SW 1271 (cell line): ENCODE measurements around the gene CYP4F3.
A peak's percentile ranks its signal among the peaks of the same experiment; 100 is the strongest.
"Not testable (repeated sequence)": the region's sequence is repeated elsewhere in the genome, so short reads cannot be mapped to it uniquely, and the experiment has no call there.

Experiments used
- DNase-seq, 2 experiments: peaks; one replicate each; lab custom pipeline; 2025; lab: John Stamatoyannopoulos, UW

Gene CYP4F3

GRCh38 chr19:15640294-15640903 lies at the start of gene CYP4F3:
CYP4F3 (plus strand) TSS chr19:15640897; CDS start chr19:15641416, 519 bp downstream.
- no peak for DNase-seq

- DNase-seq = no peak
These were observed 48.9 kb upstream of the CYP4F3 start for GRCh38 chr19:15591796-15592195.

GRCh38 chr19:15592506-15592905 lies 48.2 kb upstream of the CYP4F3 start:
- not testable (repeated sequence) for DNase-seq

GRCh38 chr19:15593766-15594165 lies 46.9 kb upstream of the CYP4F3 start:
- DNase-seq = not testable (repeated sequence)

- no peak for DNase-seq
These were observed 45.6 kb upstream of the CYP4F3 start for GRCh38 chr19:15595069-15595468.

GRCh38 chr19:15607978-15608925 lies 32.4 kb upstream of the CYP4F3 start:
- DNase-seq = not testable (repeated sequence)

GRCh38 chr19:15609261-15609660 lies 31.4 kb upstream of the CYP4F3 start:
- no peak for DNase-seq

- no peak for DNase-seq
These were observed 28.4 kb upstream of the CYP4F3 start for GRCh38 chr19:15612342-15612741.

GRCh38 chr19:15613338-15613737 lies 27.4 kb upstream of the CYP4F3 start:
- no peak for DNase-seq

- DNase-seq = no peak
These were observed 26.0 kb upstream of the CYP4F3 start, which contains the start of gene CYP4F8 for GRCh38 chr19:15614507-15615379. CYP4F8 (plus strand) TSS chr19:15615218; CDS start chr19:15615617, 399 bp downstream.

GRCh38 chr19:15615526-15615925 lies 25.2 kb upstream of the CYP4F3 start:
- DNase-seq = no peak

GRCh38 chr19:15616183-15616582 lies 24.5 kb upstream of the CYP4F3 start:
- DNase-seq = no peak

GRCh38 chr19:15616627-15617270 lies 23.9 kb upstream of the CYP4F3 start:
- no peak for DNase-seq

- DNase-seq = no peak
These were observed 22.4 kb upstream of the CYP4F3 start for GRCh38 chr19:15618321-15618720.

- DNase-seq = no peak
These were observed 18.9 kb upstream of the CYP4F3 start for GRCh38 chr19:15621801-15622200.

- no peak for DNase-seq
These were observed 17.7 kb upstream of the CYP4F3 start for GRCh38 chr19:15622991-15623390.

- DNase-seq = no peak
These were observed 16.9 kb upstream of the CYP4F3 start for GRCh38 chr19:15623711-15624318.

- DNase-seq = no peak
These were observed 12.3 kb upstream of the CYP4F3 start for GRCh38 chr19:15628236-15629002.

- peak in 1 of 2 experiments; percentile 63 for DNase-seq
These were observed 11.5 kb upstream of the CYP4F3 start for GRCh38 chr19:15629003-15629880.
